ENCODE measurements around the gene TRIM72.
"Not testable (repeated sequence)": the region's sequence is repeated elsewhere in the genome, so short reads cannot be mapped to it uniquely, and the experiment has no call there.

The TRIM72 gene, protein sequence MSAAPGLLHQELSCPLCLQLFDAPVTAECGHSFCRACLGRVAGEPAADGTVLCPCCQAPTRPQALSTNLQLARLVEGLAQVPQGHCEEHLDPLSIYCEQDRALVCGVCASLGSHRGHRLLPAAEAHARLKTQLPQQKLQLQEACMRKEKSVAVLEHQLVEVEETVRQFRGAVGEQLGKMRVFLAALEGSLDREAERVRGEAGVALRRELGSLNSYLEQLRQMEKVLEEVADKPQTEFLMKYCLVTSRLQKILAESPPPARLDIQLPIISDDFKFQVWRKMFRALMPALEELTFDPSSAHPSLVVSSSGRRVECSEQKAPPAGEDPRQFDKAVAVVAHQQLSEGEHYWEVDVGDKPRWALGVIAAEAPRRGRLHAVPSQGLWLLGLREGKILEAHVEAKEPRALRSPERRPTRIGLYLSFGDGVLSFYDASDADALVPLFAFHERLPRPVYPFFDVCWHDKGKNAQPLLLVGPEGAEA

DNA sequence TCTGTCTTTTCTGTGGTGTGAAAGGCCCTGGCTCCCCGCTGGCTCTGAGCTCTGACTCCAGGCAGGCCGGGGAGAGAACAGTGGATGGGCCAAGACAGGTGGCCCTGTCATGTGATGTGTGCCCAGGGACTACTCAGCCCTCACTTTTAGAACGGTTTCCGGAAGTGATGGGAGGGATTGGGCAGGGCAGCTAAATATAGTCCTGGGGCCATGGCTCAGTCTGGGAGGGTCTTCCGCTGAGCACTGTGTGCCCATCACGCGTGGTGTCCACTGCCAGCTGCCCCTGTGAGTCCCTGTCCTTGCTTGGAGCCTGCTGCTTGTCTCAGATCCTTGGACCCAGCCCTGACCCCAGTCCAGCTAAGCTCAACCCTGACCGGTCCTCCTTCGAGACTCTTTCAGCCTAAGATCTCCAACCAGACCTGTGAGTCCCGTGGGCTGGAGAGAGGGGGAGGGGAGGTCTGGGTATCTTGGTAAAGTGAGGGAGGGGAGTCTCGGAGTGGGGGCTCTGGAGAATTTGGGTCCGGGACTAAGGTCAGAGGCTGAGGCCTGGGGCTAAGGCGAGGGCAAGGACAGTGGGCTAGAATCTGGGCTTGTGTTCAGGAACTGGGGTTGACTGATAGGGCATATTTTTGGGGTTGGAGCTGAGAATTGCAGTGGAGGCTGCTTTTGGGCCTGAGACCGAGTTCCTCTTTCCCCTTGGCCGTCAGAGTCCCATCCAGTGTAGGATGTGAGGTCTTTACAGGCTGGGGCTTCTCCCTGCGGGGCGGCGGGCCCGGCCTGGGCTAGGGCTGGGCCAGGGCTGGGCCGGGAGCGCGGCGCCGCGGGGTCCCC is at the start of gene TRIM72:
TSS of gene TRIM72 (plus strand) at position 243 of the 831 bp plus-strand sequence. CDS start 620 bp downstream, outside the sequence.
- ChIA-PET POLR2A (interaction anchor here (0.5 kb wide), 1 partner anchor 30 kb away, joined by 6 read pairs; no protein-coding TSS in a partner anchor), CTCF (interaction anchor here (1.3 kb wide), 1 partner anchor 16 kb away, joined by 3 read pairs; no protein-coding TSS in a partner anchor)
- DNase-seq (ENCODE audit: extremely low spot score), result no peak
- TF ChIP-seq, protein P1, sequence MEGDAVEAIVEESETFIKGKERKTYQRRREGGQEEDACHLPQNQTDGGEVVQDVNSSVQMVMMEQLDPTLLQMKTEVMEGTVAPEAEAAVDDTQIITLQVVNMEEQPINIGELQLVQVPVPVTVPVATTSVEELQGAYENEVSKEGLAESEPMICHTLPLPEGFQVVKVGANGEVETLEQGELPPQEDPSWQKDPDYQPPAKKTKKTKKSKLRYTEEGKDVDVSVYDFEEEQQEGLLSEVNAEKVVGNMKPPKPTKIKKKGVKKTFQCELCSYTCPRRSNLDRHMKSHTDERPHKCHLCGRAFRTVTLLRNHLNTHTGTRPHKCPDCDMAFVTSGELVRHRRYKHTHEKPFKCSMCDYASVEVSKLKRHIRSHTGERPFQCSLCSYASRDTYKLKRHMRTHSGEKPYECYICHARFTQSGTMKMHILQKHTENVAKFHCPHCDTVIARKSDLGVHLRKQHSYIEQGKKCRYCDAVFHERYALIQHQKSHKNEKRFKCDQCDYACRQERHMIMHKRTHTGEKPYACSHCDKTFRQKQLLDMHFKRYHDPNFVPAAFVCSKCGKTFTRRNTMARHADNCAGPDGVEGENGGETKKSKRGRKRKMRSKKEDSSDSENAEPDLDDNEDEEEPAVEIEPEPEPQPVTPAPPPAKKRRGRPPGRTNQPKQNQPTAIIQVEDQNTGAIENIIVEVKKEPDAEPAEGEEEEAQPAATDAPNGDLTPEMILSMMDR (IDR thresholded peaks at IDR 0.05; ENCODE audit: control extremely low read depth, extremely low read depth, low read depth, missing control alignments), result no peak

DNA sequence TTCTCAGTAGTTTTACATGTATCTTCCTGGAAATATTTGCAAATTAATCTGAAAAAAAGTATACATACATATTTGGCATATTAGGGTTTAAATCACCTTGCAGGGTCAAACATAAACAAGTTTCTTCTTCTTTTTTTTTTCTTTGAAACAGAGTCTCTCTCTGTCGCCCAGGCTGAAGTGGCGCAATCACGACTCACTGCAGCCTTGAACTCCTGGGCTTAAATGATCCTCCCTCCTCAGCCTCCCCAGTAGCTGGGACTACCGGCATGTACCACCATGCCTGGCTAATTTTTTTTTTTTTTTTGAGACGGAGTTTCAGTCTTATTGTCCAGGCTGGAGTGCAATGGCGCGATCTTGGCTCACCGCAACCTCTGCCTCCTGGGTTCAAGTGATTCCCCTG is 46.6 kb upstream of the TRIM72 start:
- POLR2A ChIA-PET, result no interaction called here
- TF ChIP-seq, protein P1 (IDR thresholded peaks at IDR 0.05; ENCODE audit: control extremely low read depth, extremely low read depth, low read depth, missing control alignments), result no peak
- no peak for DNase-seq (ENCODE audit: extremely low spot score)
- CTCF ChIA-PET, result interaction anchor here (0.6 to 5.3 kb wide), 3 partner anchors 8 to 238 kb away, joined by 3 to 21 read pairs (median 3); no protein-coding TSS in a partner anchor

DNA sequence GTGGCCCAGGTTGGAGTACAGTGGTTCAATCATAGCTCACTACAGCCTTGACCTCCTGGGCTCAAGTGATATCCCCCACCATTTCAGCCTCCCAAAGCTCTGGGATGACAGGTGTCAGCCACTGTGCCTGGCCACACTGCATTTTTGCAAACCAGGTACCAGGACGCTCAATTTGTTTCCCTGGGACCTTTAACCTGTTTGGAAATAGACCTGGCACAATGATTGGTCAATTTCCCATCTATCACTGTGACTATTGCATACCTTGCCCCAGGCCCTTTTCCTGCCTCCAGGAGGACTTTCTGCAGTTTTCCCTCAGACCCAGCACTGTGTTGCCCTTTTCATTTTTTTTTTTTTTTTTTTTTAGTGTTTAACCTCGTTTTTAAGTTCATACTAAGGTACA is 45.1 kb upstream of the TRIM72 start:
- POLR2A ChIA-PET, result no interaction called here
- CTCF ChIA-PET, result interaction anchor here (0.9 kb wide), 1 partner anchor 191 kb away, joined by 3 read pairs; no protein-coding TSS in a partner anchor
- no peak for DNase-seq (ENCODE audit: extremely low spot score)
- TF ChIP-seq, protein P1 (IDR thresholded peaks at IDR 0.05; ENCODE audit: control extremely low read depth, extremely low read depth, low read depth, missing control alignments), result no peak

DNA sequence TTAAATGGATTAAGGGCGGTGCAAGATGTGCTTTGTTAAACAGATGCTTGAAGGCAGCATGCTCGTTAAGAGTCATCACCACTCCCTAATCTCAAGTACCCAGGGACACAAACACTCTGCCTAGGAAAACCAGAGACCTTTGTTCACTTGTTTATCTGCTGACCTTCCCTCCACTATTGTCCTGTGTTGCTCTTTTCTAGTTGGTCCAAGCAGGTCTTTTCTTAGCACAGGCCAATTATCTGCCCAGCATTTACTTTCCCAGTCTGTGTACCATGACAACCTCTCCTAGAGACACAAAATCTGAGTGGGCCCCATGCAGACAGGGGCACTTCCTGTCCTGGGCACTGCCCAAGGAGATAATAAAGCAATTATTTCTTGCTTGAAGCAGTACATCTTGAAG is 43.9 kb upstream of the TRIM72 start:
- CTCF ChIA-PET; POLR2A ChIA-PET; DNase-seq (ENCODE audit: extremely low spot score): not testable (repeated sequence)

DNA sequence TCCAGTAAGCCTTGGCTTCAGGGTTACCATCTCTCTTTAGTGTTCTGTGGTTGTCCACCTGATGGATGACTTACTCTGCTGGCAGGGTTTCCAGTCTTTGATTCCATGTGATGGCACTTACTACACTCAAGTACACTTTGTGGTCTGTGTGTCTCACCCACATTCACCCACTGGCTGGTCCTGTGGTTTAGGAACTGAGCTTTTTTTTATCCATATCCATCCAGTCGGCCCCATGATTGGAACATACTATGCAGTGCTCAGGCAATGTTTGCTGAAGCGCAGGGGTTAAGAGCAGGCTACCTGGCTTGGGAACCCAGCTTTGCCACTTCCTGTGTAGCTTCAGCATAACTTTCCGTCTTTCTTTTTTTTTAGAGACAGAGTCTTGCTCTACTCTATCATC is 36.8 kb upstream of the TRIM72 start:
- CTCF ChIA-PET, result interaction anchor here (0.8 to 4.8 kb wide), 5 partner anchors 17 to 205 kb away, joined by 3 to 24 read pairs (median 4); no protein-coding TSS in a partner anchor
- POLR2A ChIA-PET, result interaction anchor here (0.7 kb wide), 1 partner anchor 29 kb away, joined by 6 read pairs; no protein-coding TSS in a partner anchor
- no peak for DNase-seq (ENCODE audit: extremely low spot score)
- TF ChIP-seq, protein P1 (IDR thresholded peaks at IDR 0.05; ENCODE audit: control extremely low read depth, extremely low read depth, low read depth, missing control alignments), result no peak

DNA sequence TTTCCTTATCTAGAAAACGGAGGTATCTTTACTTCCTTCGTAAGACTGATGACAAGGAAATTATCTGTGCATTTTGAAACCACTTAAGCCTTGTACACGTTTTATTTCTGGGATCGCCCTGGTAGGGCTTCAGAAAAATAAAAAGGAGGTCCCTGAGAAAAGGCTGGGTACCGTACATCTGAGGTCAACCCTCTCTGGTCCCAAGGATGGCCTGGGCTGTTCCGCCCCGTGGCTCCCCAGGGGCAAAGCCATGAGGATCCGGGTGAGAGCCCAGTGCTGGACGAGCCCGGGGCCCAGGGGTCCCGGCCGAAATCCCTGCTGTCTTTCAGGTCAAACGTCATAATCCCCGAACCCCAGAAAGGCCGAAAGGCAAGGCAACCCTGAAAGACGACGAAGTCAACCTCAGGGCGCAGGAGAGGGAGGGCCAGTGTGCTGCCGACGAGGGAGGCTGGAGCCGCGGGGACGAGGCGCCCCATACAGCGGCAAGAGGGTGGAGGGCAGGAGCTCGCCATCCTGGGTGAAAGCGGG is 34.6 kb upstream of the TRIM72 start:
- POLR2A ChIA-PET, result interaction anchor here (0.9 to 2.1 kb wide), 26 partner anchors 8 to 698 kb away, joined by 3 to 29 read pairs (median 7); partner anchors contain the start of genes ARMC5, COX6A2, HSD3B7 and KAT8
- CTCF ChIA-PET, result interaction anchor here (2.2 kb wide), 1 partner anchor 37 kb away, joined by 13 read pairs; no protein-coding TSS in a partner anchor
- TF ChIP-seq, protein P1 (IDR thresholded peaks at IDR 0.05; ENCODE audit: control extremely low read depth, extremely low read depth, low read depth, missing control alignments), result no peak
- no peak for DNase-seq (ENCODE audit: extremely low spot score)

All from GM10248 (cell line).